Activated naive CD4-positive, alpha-beta T cell treated with anti-CD3 and anti-CD28 coated beads, Interleukin-2, amount 10 ng/mL, durations not matched to agents 7 days and 5 days (primary cell): ENCODE results near the gene MRPS14.
A peak's percentile ranks its signal among the peaks of the same experiment; 100 is the strongest.
"Not testable (repeated sequence)": the region's sequence is repeated elsewhere in the genome, so short reads cannot be mapped to it uniquely, and the experiment has no call there.

ENCODE experiments used
- CTCF ChIA-PET: fragments of 350-600 bp; sonication (Branson Sonifier 250); formaldehyde crosslinking; loops from one replicate; lab custom pipeline; 2021; ENCODE audit warnings: antibody characterized with exemption; lab: Charles Lee
- DNase-seq: peaks from one replicate; pipeline ENCODE4 v3.0.0-alpha.2; 2020
- H3K27ac Mint-ChIP-seq: one replicate; pipeline ENCODE4 v1.8.0; 2021; ENCODE audit warnings: mild to moderate bottlenecking, moderate library complexity, mixed read lengths
- H3K27me3 Mint-ChIP-seq: one replicate; pipeline ENCODE4 v1.8.0; 2021; ENCODE audit warnings: mild to moderate bottlenecking, mixed read lengths
- H3K36me3 Mint-ChIP-seq: one replicate; pipeline ENCODE4 v1.8.0; 2021; ENCODE audit warnings: mixed read lengths
- H3K4me1 Mint-ChIP-seq: one replicate; pipeline ENCODE4 v1.8.0; 2021; ENCODE audit warnings: mixed read lengths
- H3K4me3 Mint-ChIP-seq: one replicate; pipeline ENCODE4 v1.8.0; 2021; ENCODE audit warnings: mild to moderate bottlenecking, moderate library complexity, mixed read lengths
- H3K9me3 Mint-ChIP-seq: one replicate; pipeline ENCODE4 v1.8.0; 2021; ENCODE audit warnings: mixed read lengths

The MRPS14 gene

GRCh38 chr1:175042650-175043049, 19.4 kb upstream of the MRPS14 start:
- CTCF ChIA-PET, result interaction anchor here (1.3 kb wide), 1 partner anchor 15 kb away, joined by 3 read pairs; no protein-coding TSS in a partner anchor
- peaks cover 18% of the 10 kb centered on the region for H3K27me3 Mint-ChIP-seq
- H3K27ac Mint-ChIP-seq, result no peak overlapping the region
- no peak overlapping the region for H3K4me3 Mint-ChIP-seq
- DNase-seq, result no peak
- H3K4me1 Mint-ChIP-seq, result no peaks in the 10 kb centered on the region
- no peaks in the 10 kb centered on the region for H3K9me3 Mint-ChIP-seq
- H3K36me3 Mint-ChIP-seq, result no peaks in the 10 kb centered on the region

GRCh38 chr1:175040324-175040879, 17.2 kb upstream of the MRPS14 start:
- no peak for DNase-seq
- no peaks in the 10 kb centered on the region for H3K36me3 Mint-ChIP-seq
- CTCF ChIA-PET, result interaction anchor here (1.6 to 1.8 kb wide), 2 partner anchors 11 to 85 kb away, joined by 7 read pairs; no protein-coding TSS in a partner anchor

GRCh38 chr1:175037416-175037815, 14.2 kb upstream of the MRPS14 start:
- H3K27ac Mint-ChIP-seq, result no peak overlapping the region
- H3K4me3 Mint-ChIP-seq, result no peak overlapping the region
- no peak for DNase-seq
- CTCF ChIA-PET, result no interaction called here
- no peaks in the 10 kb centered on the region for H3K9me3 Mint-ChIP-seq
- no peaks in the 10 kb centered on the region for H3K36me3 Mint-ChIP-seq
- peaks cover 16% of the 10 kb centered on the region for H3K27me3 Mint-ChIP-seq
- no peaks in the 10 kb centered on the region for H3K4me1 Mint-ChIP-seq

More at GRCh38 chr1:175040324-175040879, 17.2 kb upstream of the MRPS14 start:
- Mint-ChIP-seq H3K4me3 (no peak overlapping the region), H3K9me3 (no peaks in the 10 kb centered on the region), H3K27ac (no peak overlapping the region), H3K27me3 (peaks cover 18% of the 10 kb centered on the region), H3K4me1 (no peaks in the 10 kb centered on the region)

GRCh38 chr1:175036476-175036875, 13.3 kb upstream of the MRPS14 start:
- Mint-ChIP-seq H3K36me3 (no peaks in the 10 kb centered on the region), H3K4me1 (no peaks in the 10 kb centered on the region), H3K4me3 (no peak overlapping the region), H3K27me3 (peaks cover 16% of the 10 kb centered on the region), H3K27ac (no peak overlapping the region), H3K9me3 (no peaks in the 10 kb centered on the region)
- no peak for DNase-seq
- CTCF ChIA-PET, result interaction anchor here (1.2 kb wide), 1 partner anchor 89 kb away, joined by 7 read pairs; no protein-coding TSS in a partner anchor

GRCh38 chr1:175035865-175036264, 12.6 kb upstream of the MRPS14 start:
- Mint-ChIP-seq H3K4me3 (no peak overlapping the region), H3K4me1 (no peaks in the 10 kb centered on the region), H3K9me3 (no peaks in the 10 kb centered on the region), H3K27ac (no peak overlapping the region), H3K36me3 (no peaks in the 10 kb centered on the region), H3K27me3 (peaks cover 16% of the 10 kb centered on the region)
- CTCF ChIA-PET, result interaction anchor here (1.2 kb wide), 1 partner anchor 89 kb away, joined by 7 read pairs; no protein-coding TSS in a partner anchor
- no peak for DNase-seq

GRCh38 chr1:175034775-175035174, 11.6 kb upstream of the MRPS14 start:
- Mint-ChIP-seq H3K9me3 (no peaks in the 10 kb centered on the region), H3K27ac (no peak overlapping the region), H3K27me3 (peaks cover 8% of the 10 kb centered on the region), H3K36me3 (no peaks in the 10 kb centered on the region), H3K4me3 (no peak overlapping the region), H3K4me1 (peaks cover under 1% of the 10 kb centered on the region)
- DNase-seq, result no peak
- CTCF ChIA-PET, result no interaction called here

- H3K27me3 Mint-ChIP-seq, result peaks cover 4% of the 10 kb centered on the region
- no peak overlapping the region for H3K4me3 Mint-ChIP-seq
- H3K9me3 Mint-ChIP-seq, result no peaks in the 10 kb centered on the region
- peaks cover 7% of the 10 kb centered on the region for H3K4me1 Mint-ChIP-seq
- no peak overlapping the region for H3K27ac Mint-ChIP-seq
- CTCF ChIA-PET, result interaction anchor here (1.6 kb wide), 1 partner anchor 91 kb away, joined by 4 read pairs; no protein-coding TSS in a partner anchor
- H3K36me3 Mint-ChIP-seq, result no peaks in the 10 kb centered on the region
- no peak for DNase-seq
These were observed 10.7 kb upstream of the MRPS14 start for GRCh38 chr1:175033953-175034352.

GRCh38 chr1:175024773-175025172, 1.5 kb upstream of the MRPS14 start:
- H3K27me3 Mint-ChIP-seq, result no peaks in the 10 kb centered on the region
- peaks cover 40% of the 10 kb centered on the region for H3K4me1 Mint-ChIP-seq
- no peak for DNase-seq
- peak overlapping the region; percentile 83 for H3K4me3 Mint-ChIP-seq
- H3K9me3 Mint-ChIP-seq, result peaks cover 5% of the 10 kb centered on the region
- H3K36me3 Mint-ChIP-seq, result peaks cover 20% of the 10 kb centered on the region
- CTCF ChIA-PET, result interaction anchor here (3.0 to 3.1 kb wide), 2 partner anchors 25 to 101 kb away, joined by 13 to 16 read pairs; partner anchors contain the start of gene CACYBP
- H3K27ac Mint-ChIP-seq, result peak overlapping the region; percentile 68

GRCh38 chr1:175023922-175024242, 657 bp upstream of the MRPS14 start:
- not testable (repeated sequence) for H3K9me3 Mint-ChIP-seq, DNase-seq, H3K27me3 Mint-ChIP-seq
- CTCF ChIA-PET, result interaction anchor here (0.9 to 3.1 kb wide), 4 partner anchors 24 to 128 kb away, joined by 3 to 16 read pairs (median 9); partner anchors contain the start of gene CACYBP
- H3K36me3 Mint-ChIP-seq, result peaks cover 21% of the 10 kb centered on the region
- H3K4me1 Mint-ChIP-seq, result peaks cover 33% of the 10 kb centered on the region
- peak overlapping the region; percentile 87 for H3K27ac Mint-ChIP-seq
- peak overlapping the region; percentile 83 for H3K4me3 Mint-ChIP-seq

GRCh38 chr1:175019524-175019923, 3.7 kb downstream of the MRPS14 start:
- Mint-ChIP-seq H3K27me3 (no peaks in the 10 kb centered on the region), H3K4me1 (peaks cover 37% of the 10 kb centered on the region), H3K36me3 (peaks cover 47% of the 10 kb centered on the region), H3K4me3 (no peak overlapping the region), H3K9me3 (peaks cover under 1% of the 10 kb centered on the region), H3K27ac (no peak overlapping the region)
- CTCF ChIA-PET, result no interaction called here
- DNase-seq, result no peak

GRCh38 chr1:175015243-175015642, 8.0 kb downstream of the MRPS14 start:
- no peak overlapping the region for H3K27ac Mint-ChIP-seq
- H3K36me3 Mint-ChIP-seq, result peaks cover 62% of the 10 kb centered on the region
- H3K4me3 Mint-ChIP-seq, result no peak overlapping the region
- no peaks in the 10 kb centered on the region for H3K27me3 Mint-ChIP-seq
- H3K4me1 Mint-ChIP-seq, result peaks cover 8% of the 10 kb centered on the region
- no peaks in the 10 kb centered on the region for H3K9me3 Mint-ChIP-seq
- DNase-seq, result no peak
- CTCF ChIA-PET, result no interaction called here

- H3K27me3 Mint-ChIP-seq, result no peaks in the 10 kb centered on the region
- H3K27ac Mint-ChIP-seq, result no peak overlapping the region
- no peak for DNase-seq
- peaks cover 9% of the 10 kb centered on the region for H3K4me1 Mint-ChIP-seq
- no peak overlapping the region for H3K4me3 Mint-ChIP-seq
- H3K36me3 Mint-ChIP-seq, result peaks cover 66% of the 10 kb centered on the region
- no peaks in the 10 kb centered on the region for H3K9me3 Mint-ChIP-seq
- CTCF ChIA-PET, result no interaction called here
These were observed 9.8 kb downstream of the MRPS14 start for GRCh38 chr1:175013445-175013844.

GRCh38 chr1:175009532-175009931, 13.7 kb downstream of the MRPS14 start:
- Mint-ChIP-seq H3K4me3 (no peak overlapping the region), H3K27me3 (no peaks in the 10 kb centered on the region), H3K36me3 (peaks cover 63% of the 10 kb centered on the region), H3K27ac (no peak overlapping the region), H3K9me3 (no peaks in the 10 kb centered on the region), H3K4me1 (peaks cover 20% of the 10 kb centered on the region)
- no peak for DNase-seq
- CTCF ChIA-PET, result no interaction called here

GRCh38 chr1:175005085-175005783, 18.0 kb downstream of the MRPS14 start:
- CTCF ChIA-PET, result no interaction called here
- no peak for DNase-seq
- no peak overlapping the region for H3K4me3 Mint-ChIP-seq
- peaks cover 57% of the 10 kb centered on the region for H3K4me1 Mint-ChIP-seq
- H3K36me3 Mint-ChIP-seq, result peaks cover 53% of the 10 kb centered on the region
- no peaks in the 10 kb centered on the region for H3K27me3 Mint-ChIP-seq
- H3K9me3 Mint-ChIP-seq, result no peaks in the 10 kb centered on the region
- H3K27ac Mint-ChIP-seq, result no peak overlapping the region

GRCh38 chr1:175003521-175003920, 19.7 kb downstream of the MRPS14 start:
- no peak overlapping the region for H3K27ac Mint-ChIP-seq
- no peaks in the 10 kb centered on the region for H3K9me3 Mint-ChIP-seq
- no peaks in the 10 kb centered on the region for H3K27me3 Mint-ChIP-seq
- DNase-seq, result no peak
- CTCF ChIA-PET, result no interaction called here
- H3K36me3 Mint-ChIP-seq, result peaks cover 46% of the 10 kb centered on the region
- H3K4me3 Mint-ChIP-seq, result no peak overlapping the region
- peaks cover 55% of the 10 kb centered on the region for H3K4me1 Mint-ChIP-seq
